HG03064 (cell line): ENCODE measurements around the gene HVCN1.
"Not testable (repeated sequence)": the region's sequence is repeated elsewhere in the genome, so short reads cannot be mapped to it uniquely, and the experiment has no call there.

Experiments
- ATAC-seq: cut with Tn5 transposase; IDR thresholded peaks from one replicate; pipeline ENCODE4 v1.9.1; 2021; ENCODE audit warnings: low read depth; ENCODE audit not compliant: unreplicated experiment

Gene HVCN1

GRCh38 chr12:110668480-110669192 is 20.3 kb downstream of the HVCN1 start:
- ATAC-seq, result no peak

GRCh38 chr12:110667671-110668070 is 21.2 kb downstream of the HVCN1 start:
- no peak for ATAC-seq

GRCh38 chr12:110666892-110667291 is 22.0 kb downstream of the HVCN1 start:
- no peak for ATAC-seq

- ATAC-seq, result peak; percentile 81
Observed at GRCh38 chr12:110661337-110661972, 27.5 kb downstream of the HVCN1 start.

GRCh38 chr12:110658878-110659277 is 30.0 kb downstream of the HVCN1 start:
- ATAC-seq, result no peak

GRCh38 chr12:110658242-110658641 is 30.7 kb downstream of the HVCN1 start:
- ATAC-seq, result no peak

- ATAC-seq, result no peak
Observed at GRCh38 chr12:110657747-110658146, 31.2 kb downstream of the HVCN1 start.

- no peak for ATAC-seq
Observed at GRCh38 chr12:110656071-110656655, 32.8 kb downstream of the HVCN1 start.

GRCh38 chr12:110654238-110654637 is 34.7 kb downstream of the HVCN1 start:
- not testable (repeated sequence) for ATAC-seq

GRCh38 chr12:110649341-110649847 is 39.5 kb downstream of the HVCN1 start:
- ATAC-seq, result no peak

GRCh38 chr12:110647631-110648040 is 41.3 kb downstream of the HVCN1 start:
- no peak for ATAC-seq

- no peak for ATAC-seq
Observed at GRCh38 chr12:110641521-110641920, 47.4 kb downstream of the HVCN1 start.

GRCh38 chr12:110640275-110641025 is 48.5 kb downstream of the HVCN1 start:
- ATAC-seq, result no peak

GRCh38 chr12:110639336-110640141 is 49.4 kb downstream of the HVCN1 start:
- ATAC-seq, result no peak

GRCh38 chr12:110638796-110639195 is 50.1 kb downstream of the HVCN1 start:
- no peak for ATAC-seq

GRCh38 chr12:110637869-110638441 is 51.0 kb downstream of the HVCN1 start:
- ATAC-seq, result no peak

- no peak for ATAC-seq
Observed at GRCh38 chr12:110636516-110636915, 52.4 kb downstream of the HVCN1 start.

GRCh38 chr12:110635055-110635454 is 53.9 kb downstream of the HVCN1 start:
- ATAC-seq, result no peak

- no peak for ATAC-seq
Observed at GRCh38 chr12:110627500-110628195, 61.3 kb downstream of the HVCN1 start.
